OCI-LY3 (cell line): ENCODE results near the gene NCOA6.

Experiments used
- H2AFZ ChIP-seq: fragments of 200-600, 300-600 bp; shearing (Covaris generic); 2 replicates; pipeline ENCODE4 v1.6.0; 2014; ENCODE audit warnings: antibody characterized with exemption, low read depth, low read length
- H3K27ac ChIP-seq: fragments of 200-600, 300-600 bp; sonication (generic); 2 replicates; pipeline ENCODE4 v1.5.1; 2014; ENCODE audit warnings: mild to moderate bottlenecking, low read length, moderate library complexity, mixed read lengths
- H3K27me3 ChIP-seq: fragments of 200-600, 300-600 bp; sonication (generic); 2 replicates; pipeline ENCODE4 v1.6.1; 2014; ENCODE audit warnings: low read depth, low read length, mixed read lengths
- H3K36me3 ChIP-seq: fragments of 200-600, 300-600 bp; sonication (generic); replicated peaks from 2 replicates; pipeline ENCODE3; 2014; ENCODE audit warnings: low read depth, low read length, mixed read lengths
- H3K4me1 ChIP-seq: fragments of 300-600, 200-600 bp; sonication (generic); 2 replicates; pipeline ENCODE4 v1.6.1; 2014; ENCODE audit warnings: low read length, mixed read lengths
- H3K4me2 ChIP-seq: fragments of 200-600, 300-600 bp; sonication (generic); 2 replicates; pipeline ENCODE4 v1.6.1; 2014; ENCODE audit warnings: low read length, mixed read lengths
- H3K4me3 ChIP-seq: fragments of 300-600, 200-600 bp; sonication (generic); 2 replicates; pipeline ENCODE4 v1.5.1; 2014; ENCODE audit warnings: antibody characterized with exemption, mild to moderate bottlenecking, low read length, moderate library complexity
- H3K79me2 ChIP-seq: fragments of 300-600, 200-600 bp; shearing (Covaris generic); 2 replicates; pipeline ENCODE4 v1.6.1; 2014; ENCODE audit warnings: mild to moderate bottlenecking, low read length, mixed read lengths
- H3K9ac ChIP-seq: fragments of 300-600, 200-600 bp; shearing (Covaris generic); 2 replicates; pipeline ENCODE4 v1.6.0; 2014; ENCODE audit warnings: mild to moderate bottlenecking, low read length, moderate library complexity
- H3K9me3 ChIP-seq: fragments of 200-600, 300-600 bp; shearing (Covaris generic); 2 replicates; pipeline ENCODE4 v1.6.1; 2014; ENCODE audit warnings: low read length, mixed read lengths; ENCODE audit not compliant: insufficient read depth
- H4K20me1 ChIP-seq: fragments of 200-600, 300-600 bp; sonication (generic); 2 replicates; pipeline ENCODE4 v1.6.1; 2016; ENCODE audit warnings: low read length, mixed read lengths; ENCODE audit not compliant: insufficient read depth
- CTCF ChIP-seq: fragments of 200-600, 300-600 bp; sonication (generic); IDR thresholded peaks from 2 replicates; pipeline ENCODE4 v1.5.1; 2014; ENCODE audit warnings: antibody characterized with exemption, low read length, low read depth
- EZH2phosphoT487 ChIP-seq: fragments of 200-600 bp; shearing (Covaris generic); IDR thresholded peaks from 2 replicates; pipeline ENCODE4 v1.6.1; 2018; ENCODE audit warnings: antibody characterized with exemption, mixed run types, low read depth

The NCOA6 gene

GRCh38 chr20:34669094-34669493 is 156.4 kb downstream of the NCOA6 start:
- no peaks in the 10 kb centered on the region for H3K36me3 ChIP-seq
- H3K79me2 ChIP-seq = peaks cover 18% of the 10 kb centered on the region
- H3K27ac ChIP-seq = no peak overlapping the region
- H3K9ac ChIP-seq = no peak overlapping the region
- H3K4me2 ChIP-seq = no peak overlapping the region
- H2AFZ ChIP-seq = no peak overlapping the region
- H3K4me3 ChIP-seq = no peak overlapping the region
- H3K4me1 ChIP-seq = no peaks in the 10 kb centered on the region
- no peaks in the 10 kb centered on the region for H4K20me1 ChIP-seq
- H3K9me3 ChIP-seq = no peaks in the 10 kb centered on the region
- H3K27me3 ChIP-seq = no peaks in the 10 kb centered on the region
- TF ChIP-seq EZH2phosphoT487 (no peak), CTCF (no peak)
